ENCODE results near the gene UBXN4.

Gene UBXN4

GRCh38 chr2:135741395-135742324, at the start of gene UBXN4:
Gene UBXN4, plus strand, starts transcription at chr2:135741855. Its CDS starts 75 bp downstream, at chr2:135741930.
- TF ChIP-seq CTCF (IDR thresholded peaks at IDR 0.05): peak; percentile 48; the same call in 1 of the 2 replicates

- TF ChIP-seq CTCF (IDR thresholded peaks at IDR 0.05): no peak
Observed at GRCh38 chr2:135694711-135695110, 46.9 kb upstream of the UBXN4 start.

DNA sequence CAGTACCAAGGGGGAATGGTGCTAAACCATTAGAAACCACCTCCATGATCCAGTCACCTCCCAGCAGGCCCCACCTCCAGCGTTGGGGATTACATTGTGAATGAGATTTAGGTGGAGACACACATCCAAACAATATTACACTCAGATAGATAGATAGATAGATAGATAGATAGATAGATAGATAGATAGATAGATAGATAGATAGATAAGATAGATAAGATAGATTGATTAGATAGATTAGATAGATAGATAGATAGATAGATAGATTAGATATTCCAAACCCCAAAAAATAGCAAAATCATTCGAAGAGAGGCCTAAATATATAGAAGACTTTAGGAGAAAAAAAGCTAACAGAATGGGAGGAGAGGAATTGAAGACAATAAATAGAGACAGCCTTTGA, 42.8 kb upstream of the UBXN4 start:
- TF ChIP-seq CTCF (IDR thresholded peaks at IDR 0.05): no peak

GRCh38 chr2:135701442-135701841, 40.2 kb upstream of the UBXN4 start:
- no peak for TF ChIP-seq CTCF (IDR thresholded peaks at IDR 0.05)

GRCh38 chr2:135703300-135703699, 38.4 kb upstream of the UBXN4 start:
- TF ChIP-seq CTCF (IDR thresholded peaks at IDR 0.05): no peak

- no peak for TF ChIP-seq CTCF (IDR thresholded peaks at IDR 0.05)
Observed at GRCh38 chr2:135708159-135708558, 33.5 kb upstream of the UBXN4 start.

DNA sequence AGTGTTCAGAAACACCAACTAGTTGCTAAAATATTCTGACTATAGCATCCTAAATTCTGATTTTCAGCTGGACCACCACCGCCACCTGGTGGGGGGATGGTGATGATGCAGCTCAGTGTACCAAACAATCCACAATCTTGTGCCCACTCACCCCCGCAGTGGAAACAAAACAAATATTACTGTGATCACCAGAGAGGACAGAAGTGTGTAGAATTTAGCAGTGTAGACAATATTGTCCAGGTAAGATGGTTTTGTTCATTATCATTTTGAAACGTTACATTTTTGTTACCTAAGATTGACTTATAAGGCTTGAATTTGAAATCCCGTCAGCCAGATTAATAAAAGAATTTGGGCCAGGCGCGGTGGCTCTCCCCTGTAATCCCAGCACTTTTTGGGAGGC, 31.7 kb upstream of the UBXN4 start:
- TF ChIP-seq CTCF (IDR thresholded peaks at IDR 0.05): peak; percentile 88
